Measurements from ENCODE around the gene PJA2.

PJA2 gene

DNA sequence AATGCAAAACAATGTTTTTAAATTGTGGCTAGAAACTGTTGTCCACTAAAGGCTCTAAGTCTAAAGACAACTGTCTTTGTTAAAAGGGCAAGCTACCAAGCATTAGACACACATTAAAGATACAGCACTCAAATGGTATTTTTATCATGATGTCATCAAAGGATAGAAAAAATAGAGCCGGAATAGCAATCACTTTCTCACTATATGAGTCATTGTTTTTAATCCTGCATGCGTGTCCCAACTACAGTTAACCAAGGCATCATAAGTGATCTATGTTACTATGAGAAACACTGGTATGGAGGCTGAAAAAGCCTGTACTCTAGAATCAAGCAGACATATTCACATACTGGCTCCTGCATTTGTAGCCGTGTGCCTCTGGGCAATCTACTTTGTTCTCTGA lies 1.9 kb upstream of the PJA2 start:
- Histone ChIP-seq H3K27ac (peak overlapping the region; percentile 87 to 99 (median 97); a peak in 21 of 22 replicates), H3K4me1 (peaks cover 20 to 50% (median 40%) of the 10 kb centered on the region in 10 experiments), H3K36me3 (0 out of 22 replicates have a peak, but pooled peaks cover 0 to under 1% (median 0%) of the 10 kb centered on the region in 11 experiments), H3K27me3 (no peaks in the 10 kb centered on the region), H3K9me3 (replicated peaks in 1 of 11) (peaks cover 19 to 23% (median 21%) of the 10 kb centered on the region in 11 experiments; a peak in 21 of 22 replicates), H3K4me3 (peak overlapping the region in 6 of 10 experiments; percentile 52 to 80 (median 76); a peak in 10 of 20 replicates), H4K20me1 (peaks cover 0 to 24% (median 13%) of the 10 kb centered on the region in 11 experiments; a peak in 10 of 22 replicates), H3K9ac (peak overlapping the region in 9 of 11 experiments; percentile 84 to 99 (median 95); a peak in 12 of 22 replicates), H3K4me2 (peak overlapping the region; percentile 78 to 94 (median 89))
- no peak for TF ChIP-seq Cebpa-rat (IDR thresholded peaks at IDR 0.05)

DNA sequence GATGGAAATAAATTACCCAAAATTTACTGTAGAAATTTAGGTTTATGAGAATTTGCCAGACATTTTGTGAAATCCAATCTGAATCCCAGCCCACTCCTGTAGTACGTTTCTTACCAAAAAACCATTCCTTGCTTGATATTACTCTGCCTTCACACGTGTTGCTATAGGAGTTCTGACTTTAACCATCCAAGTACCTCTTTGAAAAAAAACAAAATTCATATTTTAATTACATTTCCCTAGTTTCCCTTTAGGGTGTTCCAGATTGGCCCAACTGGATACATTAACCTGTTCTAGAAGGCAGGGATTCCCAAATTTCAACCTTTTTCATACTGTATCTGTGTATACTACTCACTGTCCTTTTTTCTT lies 1.4 kb upstream of the PJA2 start:
- TF ChIP-seq Cebpa-rat (IDR thresholded peaks at IDR 0.05), result no peak
- peak overlapping the region; percentile 84 to 99 (median 95) for H3K9ac ChIP-seq
- peak overlapping the region; percentile 52 to 89 (median 76) for H3K4me3 ChIP-seq
- peaks cover 20 to 52% (median 43%) of the 10 kb centered on the region in 10 experiments for H3K4me1 ChIP-seq
- peak overlapping the region; percentile 78 to 94 (median 89) for H3K4me2 ChIP-seq
- peaks cover 0 to 6% (median 3%) of the 10 kb centered on the region in 11 experiments; a peak in 5 of 22 replicates for H3K36me3 ChIP-seq
- no peaks in the 10 kb centered on the region for H3K27me3 ChIP-seq
- H3K27ac ChIP-seq, result peak overlapping the region; percentile 87 to 99 (median 97)
- H4K20me1 ChIP-seq, result peaks cover 0 to 29% (median 13%) of the 10 kb centered on the region in 11 experiments; a peak in 10 of 22 replicates
- peaks cover 15 to 24% (median 20%) of the 10 kb centered on the region in 11 experiments; a peak in 21 of 22 replicates for H3K9me3 ChIP-seq (replicated peaks in 1 of 11)

DNA sequence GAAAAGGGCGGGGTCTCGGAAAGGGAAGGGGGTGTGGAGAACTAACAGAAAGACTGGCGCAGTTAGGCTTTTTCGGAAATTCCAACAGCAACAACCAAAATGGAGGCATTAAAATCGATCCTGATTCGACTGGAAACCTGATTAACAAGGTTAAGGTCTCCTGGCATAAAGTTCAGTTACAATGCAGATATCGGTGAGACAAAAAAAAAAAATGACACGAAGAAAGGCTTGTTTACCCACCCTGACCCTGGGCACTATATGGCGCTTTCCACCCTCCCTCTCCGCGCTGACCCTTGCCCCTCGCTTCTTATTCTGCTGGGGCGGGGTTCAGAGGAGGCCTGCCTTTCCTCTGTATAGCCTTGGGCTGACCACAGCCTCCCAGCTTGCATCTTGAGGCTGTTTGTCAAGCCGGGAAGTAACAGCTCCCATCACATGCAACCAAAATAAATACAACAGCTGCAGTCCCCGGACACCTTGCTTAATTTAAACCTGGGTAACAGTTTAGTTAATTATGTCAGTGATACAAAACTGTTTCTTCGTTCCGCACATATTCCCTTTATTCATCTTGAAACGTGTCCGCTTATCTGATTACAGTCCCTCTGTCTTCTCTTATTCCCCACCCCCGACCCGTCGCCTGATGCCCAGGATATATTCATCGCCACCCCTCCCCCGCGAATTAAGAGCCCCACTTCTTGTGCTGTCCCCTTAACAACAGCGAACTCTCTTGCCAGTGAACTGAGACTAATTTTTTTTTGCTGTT lies 795 bp upstream of the PJA2 start:
- Histone ChIP-seq H3K4me3 (peak overlapping the region; percentile 52 to 89 (median 76)), H4K20me1 (peaks cover 0 to 35% (median 13%) of the 10 kb centered on the region in 11 experiments; a peak in 10 of 22 replicates), H3K9ac (peak overlapping the region; percentile 84 to 99 (median 95)), H3K4me1 (peaks cover 20 to 53% (median 45%) of the 10 kb centered on the region in 10 experiments), H3K27me3 (no peaks in the 10 kb centered on the region), H3K27ac (peak overlapping the region; percentile 87 to 99 (median 97)), H3K36me3 (peaks cover 0 to 9% (median 5%) of the 10 kb centered on the region in 11 experiments; a peak in 8 of 22 replicates), H3K4me2 (peak overlapping the region; percentile 78 to 94 (median 89)), H3K9me3 (replicated peaks in 1 of 11) (peaks cover 10 to 24% (median 18%) of the 10 kb centered on the region in 11 experiments; a peak in 20 of 22 replicates)
- no peak for TF ChIP-seq Cebpa-rat (IDR thresholded peaks at IDR 0.05)

DNA sequence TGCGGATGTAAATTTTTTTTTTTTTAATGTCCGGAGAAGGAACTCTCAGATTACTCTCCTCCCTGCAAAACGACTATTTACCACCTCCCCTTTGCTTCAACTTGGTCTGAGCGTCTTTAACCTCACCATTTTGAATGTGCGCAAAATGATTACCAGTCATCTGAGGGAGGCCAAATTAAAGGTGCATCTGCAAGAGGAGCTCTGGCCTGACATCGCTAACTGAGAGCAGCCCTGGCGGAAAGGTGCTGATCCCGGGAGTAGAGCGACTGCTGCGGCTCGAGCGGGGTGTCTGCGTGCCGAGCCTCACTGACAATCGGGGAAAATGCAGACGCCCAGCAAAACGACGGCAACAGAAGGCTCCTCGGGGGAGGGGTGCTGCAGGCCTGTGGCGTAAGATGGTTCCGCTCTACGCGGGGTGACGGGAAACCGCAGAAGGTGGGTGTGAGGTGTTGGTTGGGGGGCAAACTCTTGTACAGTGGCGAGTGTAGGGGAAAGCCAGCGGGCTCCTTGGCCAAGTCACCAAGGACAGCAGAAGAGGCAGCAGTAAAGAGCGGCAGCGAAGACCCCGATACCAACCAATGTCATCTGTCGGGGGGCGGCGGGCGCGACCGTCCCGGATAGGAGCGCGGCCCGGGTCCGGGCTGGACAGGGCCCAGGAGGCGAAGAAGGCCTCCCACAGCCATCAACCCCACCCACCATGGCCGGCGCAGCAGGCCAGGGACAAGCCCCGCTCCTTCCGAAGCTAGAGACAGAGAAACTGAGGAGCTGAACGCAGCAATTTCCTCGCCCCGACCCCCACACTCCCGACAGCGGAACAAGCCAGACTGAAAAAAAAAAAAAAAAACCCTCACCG lies 557 bp downstream of the PJA2 start:
- H3K4me2 ChIP-seq, result peak overlapping the region; percentile 65 to 96 (median 87)
- peak overlapping the region; percentile 76 to 97 (median 88) for H3K4me3 ChIP-seq
- peaks cover 3 to 22% (median 11%) of the 10 kb centered on the region in 11 experiments; a peak in 19 of 22 replicates for H3K36me3 ChIP-seq
- H4K20me1 ChIP-seq, result peaks cover 0 to 48% (median 13%) of the 10 kb centered on the region in 11 experiments; a peak in 11 of 22 replicates
- no peaks in the 10 kb centered on the region for H3K27me3 ChIP-seq
- peaks cover 5 to 24% (median 19%) of the 10 kb centered on the region in 11 experiments for H3K9me3 ChIP-seq (replicated peaks in 1 of 11)
- H3K9ac ChIP-seq, result peak overlapping the region; percentile 91 to 99 (median 96)
- peaks cover 20 to 59% (median 45%) of the 10 kb centered on the region in 10 experiments for H3K4me1 ChIP-seq
- peak in 1 of 11 experiments; percentile 11; a peak in 1 of 22 replicates for TF ChIP-seq Cebpa-rat (IDR thresholded peaks at IDR 0.05)
- H3K27ac ChIP-seq, result peak overlapping the region; percentile 94 to 99 (median 97)

DNA sequence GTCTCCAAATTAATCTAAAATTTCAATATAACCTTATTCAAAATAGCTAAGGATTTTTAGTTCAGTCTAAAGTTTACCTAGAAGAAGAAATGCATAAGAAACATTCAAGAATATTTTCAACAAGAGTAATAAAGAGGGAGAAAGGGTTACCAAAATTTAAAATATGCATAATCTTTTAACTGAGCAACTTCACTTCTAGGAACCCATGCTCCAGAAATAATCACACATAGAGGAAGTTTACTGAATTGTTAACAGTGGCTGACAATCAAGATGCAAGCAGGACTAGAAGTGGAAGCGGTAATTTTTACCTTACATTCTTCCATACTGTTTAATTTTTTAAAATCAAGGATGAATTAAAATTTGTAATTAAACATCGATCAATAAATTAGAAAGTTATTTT lies 1.9 kb downstream of the PJA2 start:
- H3K27ac ChIP-seq, result peak overlapping the region in 9 of 11 experiments; percentile 94 to 99 (median 97); a peak in 16 of 22 replicates
- peak overlapping the region; percentile 91 to 99 (median 96); a peak in 14 of 22 replicates for H3K9ac ChIP-seq

DNA sequence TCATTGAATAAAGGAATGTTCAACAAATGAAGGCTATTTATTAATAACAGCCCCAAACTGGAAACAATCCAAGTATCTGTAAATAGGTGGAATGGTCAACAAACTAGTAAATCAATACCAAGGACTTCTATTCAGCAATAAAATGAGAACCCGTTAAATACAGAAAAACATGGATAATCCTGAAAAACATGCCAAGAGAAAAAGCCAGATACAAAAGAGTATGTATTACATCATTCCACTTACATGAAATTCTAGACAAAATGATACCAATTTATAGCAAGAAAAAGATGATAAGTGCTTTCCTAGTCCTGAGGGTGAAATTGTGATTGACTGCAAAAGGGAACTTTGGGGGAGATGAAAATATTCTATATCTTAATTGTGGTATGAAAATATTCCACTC lies 3.1 kb downstream of the PJA2 start:
- H3K4me1 ChIP-seq, result peaks cover 6 to 52% (median 24%) of the 10 kb centered on the region in 10 experiments
- no peaks in the 10 kb centered on the region for H3K27me3 ChIP-seq
- no peak overlapping the region; a peak in 1 of 22 replicates for H3K27ac ChIP-seq
- peaks cover 11 to 32% (median 22%) of the 10 kb centered on the region in 11 experiments; a peak in 19 of 22 replicates for H3K36me3 ChIP-seq
- H3K4me2 ChIP-seq, result peak overlapping the region in 10 of 11 experiments; percentile 77 to 96 (median 88); a peak in 17 of 22 replicates
- peaks cover 10 to 38% (median 27%) of the 10 kb centered on the region in 11 experiments for H3K9me3 ChIP-seq (replicated peaks in 1 of 11)
- peaks cover 0 to 73% (median 24%) of the 10 kb centered on the region in 11 experiments; a peak in 12 of 22 replicates for H4K20me1 ChIP-seq
- peak overlapping the region in 4 of 11 experiments; percentile 92 to 99 (median 96); a peak in 3 of 22 replicates for H3K9ac ChIP-seq
- no peak for TF ChIP-seq Cebpa-rat (IDR thresholded peaks at IDR 0.05)
- H3K4me3 ChIP-seq, result peak overlapping the region in 3 of 10 experiments; percentile 76 to 87 (median 80); a peak in 4 of 20 replicates

More for the DNA sequence above, 1.9 kb downstream of the PJA2 start:
- Histone ChIP-seq H4K20me1 (peaks cover 0 to 61% (median 21%) of the 10 kb centered on the region in 11 experiments; a peak in 12 of 22 replicates), H3K4me1 (peaks cover 13 to 52% (median 36%) of the 10 kb centered on the region in 10 experiments), H3K4me3 (peak overlapping the region; percentile 76 to 97 (median 88)), H3K36me3 (peaks cover 11 to 32% (median 21%) of the 10 kb centered on the region in 11 experiments; a peak in 19 of 22 replicates), H3K9me3 (replicated peaks in 1 of 11) (peaks cover 10 to 32% (median 27%) of the 10 kb centered on the region in 11 experiments), H3K4me2 (peak overlapping the region; percentile 65 to 96 (median 87); a peak in 21 of 22 replicates), H3K27me3 (no peaks in the 10 kb centered on the region)
- no peak for TF ChIP-seq Cebpa-rat (IDR thresholded peaks at IDR 0.05)

DNA sequence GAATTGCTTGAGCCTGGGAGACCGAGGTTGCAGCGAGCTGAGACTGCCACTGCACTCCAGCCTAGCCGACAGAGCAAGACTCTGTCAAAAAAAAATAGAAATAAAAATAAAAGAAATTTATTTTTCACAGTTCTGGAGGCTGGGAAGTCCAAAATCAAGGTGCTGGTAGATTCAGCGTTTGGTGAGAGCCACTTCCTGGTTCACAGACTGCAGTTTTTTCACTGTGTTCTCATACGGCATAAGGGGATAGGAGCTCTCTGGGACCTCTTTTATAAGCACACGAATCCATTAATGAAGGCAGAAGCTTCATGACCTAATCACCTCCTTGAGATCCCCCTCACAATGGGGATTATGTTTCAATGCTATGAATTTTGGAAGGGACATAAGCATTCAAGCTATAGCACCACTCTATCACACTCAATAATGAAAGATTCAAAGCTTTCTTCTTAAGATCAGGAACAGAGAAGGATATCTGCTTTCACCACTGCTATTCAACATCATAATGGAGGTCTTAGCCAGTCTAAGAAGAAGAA lies 5.3 kb downstream of the PJA2 start:
- Histone ChIP-seq H4K20me1 (peaks cover 0 to 95% (median 34%) of the 10 kb centered on the region in 11 experiments; a peak in 14 of 22 replicates), H3K4me3 (no peak overlapping the region), H3K27me3 (no peaks in the 10 kb centered on the region), H3K4me1 (peaks cover 0 to 62% (median 17%) of the 10 kb centered on the region in 10 experiments; a peak in 18 of 20 replicates), H3K4me2 (0 out of 22 replicates have a peak overlapping the region, but pooled peaks of 1 of the 11 experiments have one; percentile 27), H3K36me3 (peaks cover 24 to 47% (median 34%) of the 10 kb centered on the region in 11 experiments; a peak in 20 of 22 replicates), H3K9ac (no peak overlapping the region), H3K9me3 (replicated peaks in 1 of 11) (peaks cover 10 to 49% (median 36%) of the 10 kb centered on the region in 11 experiments), H3K27ac (no peak overlapping the region)
- TF ChIP-seq Cebpa-rat (IDR thresholded peaks at IDR 0.05), result no peak

Measured in BLaER1 treated with 17β-estradiol and CSF1 and Interleukin-3, amounts not matched to agents 10 nM and 100 nM (cell line).